ENCODE data around the gene HTR3E.

DNA sequence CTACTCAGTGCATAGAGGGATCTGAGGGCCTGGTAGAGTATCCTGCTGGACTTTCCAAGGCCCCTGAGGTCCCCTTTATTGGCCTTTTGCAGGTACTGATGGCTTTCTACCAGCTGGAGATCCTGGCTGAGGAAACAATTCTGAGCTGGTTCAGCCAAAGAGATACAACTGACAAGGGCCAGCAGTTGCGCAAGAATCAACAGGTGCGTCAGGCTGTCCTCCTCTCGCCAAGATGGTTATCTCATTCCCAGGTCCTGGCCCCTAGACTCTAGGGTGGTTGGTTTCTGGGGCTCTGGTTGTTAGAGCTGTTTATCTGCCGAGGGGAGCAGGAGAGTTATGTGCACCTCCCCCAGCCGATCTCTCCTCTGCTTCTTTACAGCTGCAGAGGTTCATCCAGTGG lies 47.6 kb downstream of the HTR3E start:
- TF ChIP-seq POLR2A (IDR thresholded peaks at IDR 0.05) (no peak), EP300 (IDR thresholded peaks at IDR 0.05) (no peak), POLR2AphosphoS5 (IDR thresholded peaks at IDR 0.05) (no peak)
- TF ChIP-seq, protein P1, sequence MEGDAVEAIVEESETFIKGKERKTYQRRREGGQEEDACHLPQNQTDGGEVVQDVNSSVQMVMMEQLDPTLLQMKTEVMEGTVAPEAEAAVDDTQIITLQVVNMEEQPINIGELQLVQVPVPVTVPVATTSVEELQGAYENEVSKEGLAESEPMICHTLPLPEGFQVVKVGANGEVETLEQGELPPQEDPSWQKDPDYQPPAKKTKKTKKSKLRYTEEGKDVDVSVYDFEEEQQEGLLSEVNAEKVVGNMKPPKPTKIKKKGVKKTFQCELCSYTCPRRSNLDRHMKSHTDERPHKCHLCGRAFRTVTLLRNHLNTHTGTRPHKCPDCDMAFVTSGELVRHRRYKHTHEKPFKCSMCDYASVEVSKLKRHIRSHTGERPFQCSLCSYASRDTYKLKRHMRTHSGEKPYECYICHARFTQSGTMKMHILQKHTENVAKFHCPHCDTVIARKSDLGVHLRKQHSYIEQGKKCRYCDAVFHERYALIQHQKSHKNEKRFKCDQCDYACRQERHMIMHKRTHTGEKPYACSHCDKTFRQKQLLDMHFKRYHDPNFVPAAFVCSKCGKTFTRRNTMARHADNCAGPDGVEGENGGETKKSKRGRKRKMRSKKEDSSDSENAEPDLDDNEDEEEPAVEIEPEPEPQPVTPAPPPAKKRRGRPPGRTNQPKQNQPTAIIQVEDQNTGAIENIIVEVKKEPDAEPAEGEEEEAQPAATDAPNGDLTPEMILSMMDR (IDR thresholded peaks at IDR 0.05): no peak
